Measurements from ENCODE around the gene LIMS2. TPM values are rescaled to one million over a fixed set of nuclear protein-coding genes. Genes with fewer than 3 reads are reported as not detected.

LIMS2 gene
- total RNA-seq, 1 experiment from 2014 or later, result 8.9 TPM

- POLR2A ChIA-PET, result no interaction called here
- CTCF ChIA-PET, result no interaction called here
- no peak overlapping the region for H3K27ac ChIP-seq (ENCODE audit: low read length)
- H3K4me3 ChIP-seq (ENCODE audit: low read depth in 2 of 2, low read length in 2 of 2), result no peak overlapping the region
- H3K4me1 ChIP-seq (ENCODE audit: control insufficient read depth, insufficient read depth, low read length), result peaks cover 5% of the 10 kb centered on the region
- DNase-seq (ENCODE audit: low read depth, low spot score) (no peak), ATAC-seq (no peak)
- BruUV-seq (replicated peaks), result no TSS peak
- in situ Hi-C loops (cut with HindIII; ENCODE audit: low pct_unique_long_range_greater_than_20kb, low sequenced_read_pairs) (no loop called here), intact Hi-C loops (cut with micrococcal nuclease; ENCODE audit: unreplicated experiment) (no loop called here)
- H3K27me3 ChIP-seq (ENCODE audit: control insufficient read depth, insufficient read depth, low read length), result no peaks in the 10 kb centered on the region
- no peaks in the 10 kb centered on the region for H3K36me3 ChIP-seq (ENCODE audit: control insufficient read depth, insufficient read depth, low read length)
- H3K9me3 ChIP-seq (ENCODE audit: control insufficient read depth, insufficient read depth, low read depth, low read length), result no peaks in the 10 kb centered on the region
- TF ChIP-seq REST (IDR thresholded peaks at IDR 0.05; ENCODE audit: insufficient read depth in 1 of 2, low read depth in 2 of 2, low read length in 1 of 2), result no peak
- no peak for TF ChIP-seq POLR2AphosphoS5 (IDR thresholded peaks at IDR 0.05; ENCODE audit: low read depth, low read length)
- no peak for TF ChIP-seq CTCF (IDR thresholded peaks at IDR 0.05)
- no peak for TF ChIP-seq TCF7L2 (IDR thresholded peaks at IDR 0.05; ENCODE audit: low read depth, low read length)
- no peak for TF ChIP-seq SIN3A (IDR thresholded peaks at IDR 0.05; ENCODE audit: borderline replicate concordance, insufficient read depth, low read depth, low read length)
Observed at GRCh38 chr2:127642706-127643438, 32.5 kb downstream of the LIMS2 start.

GRCh38 chr2:127641846-127642507 lies 33.4 kb downstream of the LIMS2 start:
- Histone ChIP-seq H3K27me3 (ENCODE audit: control insufficient read depth, insufficient read depth, low read length) (no peaks in the 10 kb centered on the region), H3K4me1 (ENCODE audit: control insufficient read depth, insufficient read depth, low read length) (peaks cover 10% of the 10 kb centered on the region), H3K36me3 (ENCODE audit: control insufficient read depth, insufficient read depth, low read length) (no peaks in the 10 kb centered on the region), H3K9me3 (ENCODE audit: control insufficient read depth, insufficient read depth, low read depth, low read length) (no peaks in the 10 kb centered on the region), H3K4me3 (ENCODE audit: low read depth in 2 of 2, low read length in 2 of 2) (no peak overlapping the region), H3K27ac (ENCODE audit: low read length) (no peak overlapping the region)
- in situ Hi-C loops (cut with HindIII; ENCODE audit: low pct_unique_long_range_greater_than_20kb, low sequenced_read_pairs), result no loop called here
- DNase-seq (ENCODE audit: low read depth, low spot score) (no peak), ATAC-seq (no peak)
- TF ChIP-seq SIN3A (IDR thresholded peaks at IDR 0.05; ENCODE audit: borderline replicate concordance, insufficient read depth, low read depth, low read length), result no peak
- TF ChIP-seq CTCF (IDR thresholded peaks at IDR 0.05), result no peak
- TF ChIP-seq POLR2AphosphoS5 (IDR thresholded peaks at IDR 0.05; ENCODE audit: low read depth, low read length), result no peak
- TF ChIP-seq TCF7L2 (IDR thresholded peaks at IDR 0.05; ENCODE audit: low read depth, low read length), result no peak
- no peak for TF ChIP-seq REST (IDR thresholded peaks at IDR 0.05; ENCODE audit: insufficient read depth in 1 of 2, low read depth in 2 of 2, low read length in 1 of 2)
- no TSS peak for BruUV-seq (replicated peaks)
- intact Hi-C loops (cut with micrococcal nuclease; ENCODE audit: unreplicated experiment), result no loop called here
- POLR2A ChIA-PET, result no interaction called here
- CTCF ChIA-PET, result no interaction called here

Data from Panc1 (cell line).